Measurements from ENCODE around the gene LOXL3. TPM values are rescaled to one million over a fixed set of nuclear protein-coding genes. Genes with fewer than 3 reads are reported as not detected.

LOXL3 gene
- total and polyA plus RNA-seq, 8 donors, result 0.35 to 7.5 (median 1.6) TPM

DNA sequence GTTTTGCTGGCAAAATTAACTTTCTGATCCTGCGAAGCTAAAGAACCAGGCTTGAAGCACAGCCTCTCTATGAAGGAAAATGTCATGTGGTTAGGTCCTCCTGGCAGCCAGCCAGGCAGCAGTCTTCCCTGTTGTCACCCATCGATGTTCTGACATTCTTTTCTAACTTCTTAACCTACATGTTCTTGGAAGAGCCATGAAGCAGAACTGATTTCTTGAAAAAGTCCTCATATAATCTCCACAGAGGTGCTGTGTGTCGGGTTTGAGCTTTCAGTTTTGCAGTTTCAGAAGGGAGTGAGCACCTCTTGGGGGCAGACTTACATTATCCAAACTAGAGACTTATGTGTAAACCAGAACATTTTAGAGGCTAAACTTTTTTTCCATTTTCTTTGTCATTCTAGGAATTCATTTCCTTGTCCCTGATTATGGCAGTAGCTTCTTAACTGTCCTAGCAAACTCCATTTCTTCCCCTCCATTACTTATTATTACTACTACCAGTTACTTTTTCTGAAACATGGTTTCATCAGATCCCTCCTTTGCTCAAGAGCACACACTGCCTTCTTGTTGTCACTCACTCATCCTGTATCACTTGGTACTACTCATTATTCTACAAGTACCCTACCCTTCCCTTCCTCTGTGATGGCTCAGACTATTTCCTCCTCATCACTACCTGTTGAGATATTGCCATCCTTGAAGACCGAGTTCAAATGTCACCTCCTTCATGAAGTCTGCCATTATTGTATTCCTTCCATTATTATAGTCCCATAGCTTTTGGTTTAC lies 31.9 kb upstream of the LOXL3 start:
- no peaks in the 10 kb centered on the region for H3K36me3 ChIP-seq
- ATAC-seq (no peak), FAIRE-seq (no peak), DNase-seq (no peak)
- no peak overlapping the region for H3K27ac ChIP-seq
- intact Hi-C loops (cut with DNase I), result loop anchor here in 2 of 3 donors (5.0 kb wide), 2 partner anchors 103 to 108 kb away; partner anchors contain the start of genes CCDC142 (in 1 of the 2) and TTC31 (in 1 of the 2)
- no peak overlapping the region for H3K4me3 ChIP-seq
- TF ChIP-seq, protein P1, sequence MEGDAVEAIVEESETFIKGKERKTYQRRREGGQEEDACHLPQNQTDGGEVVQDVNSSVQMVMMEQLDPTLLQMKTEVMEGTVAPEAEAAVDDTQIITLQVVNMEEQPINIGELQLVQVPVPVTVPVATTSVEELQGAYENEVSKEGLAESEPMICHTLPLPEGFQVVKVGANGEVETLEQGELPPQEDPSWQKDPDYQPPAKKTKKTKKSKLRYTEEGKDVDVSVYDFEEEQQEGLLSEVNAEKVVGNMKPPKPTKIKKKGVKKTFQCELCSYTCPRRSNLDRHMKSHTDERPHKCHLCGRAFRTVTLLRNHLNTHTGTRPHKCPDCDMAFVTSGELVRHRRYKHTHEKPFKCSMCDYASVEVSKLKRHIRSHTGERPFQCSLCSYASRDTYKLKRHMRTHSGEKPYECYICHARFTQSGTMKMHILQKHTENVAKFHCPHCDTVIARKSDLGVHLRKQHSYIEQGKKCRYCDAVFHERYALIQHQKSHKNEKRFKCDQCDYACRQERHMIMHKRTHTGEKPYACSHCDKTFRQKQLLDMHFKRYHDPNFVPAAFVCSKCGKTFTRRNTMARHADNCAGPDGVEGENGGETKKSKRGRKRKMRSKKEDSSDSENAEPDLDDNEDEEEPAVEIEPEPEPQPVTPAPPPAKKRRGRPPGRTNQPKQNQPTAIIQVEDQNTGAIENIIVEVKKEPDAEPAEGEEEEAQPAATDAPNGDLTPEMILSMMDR (IDR thresholded peaks at IDR 0.05), result no peak
- no peaks in the 10 kb centered on the region for H3K9me3 ChIP-seq
- no peaks in the 10 kb centered on the region for H3K4me1 ChIP-seq
- WGBS, 2 donors, result 55 to 59% methylated on average over 4 of the region's 4 CpGs
- no peaks in the 10 kb centered on the region for H3K27me3 ChIP-seq

DNA sequence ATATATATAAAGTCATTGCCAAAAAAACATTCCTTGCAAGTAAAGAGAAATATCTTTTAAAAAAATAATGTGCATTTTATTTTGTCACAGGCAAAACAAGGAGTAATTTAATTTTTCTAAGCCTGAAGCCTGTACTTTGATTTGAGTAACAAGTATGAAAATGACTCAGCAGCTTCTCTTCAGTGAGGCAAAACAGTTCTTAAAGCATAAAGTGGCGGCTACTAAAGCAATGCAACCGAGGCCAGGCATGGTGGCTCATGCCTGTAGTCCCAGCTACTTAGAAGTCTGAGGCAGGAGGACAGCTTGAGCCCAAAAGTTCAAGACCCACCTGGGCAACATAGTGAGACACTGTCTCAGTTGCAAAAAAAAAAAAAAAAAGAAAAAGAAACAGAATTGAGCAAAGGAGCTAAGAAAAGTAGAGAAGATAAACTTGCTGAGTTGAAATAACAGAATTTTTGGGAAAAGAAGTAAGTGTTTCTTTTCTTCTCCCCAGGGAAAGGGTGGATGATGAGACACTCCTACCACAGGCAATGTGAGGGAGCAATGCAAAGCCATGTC lies 30.4 kb upstream of the LOXL3 start:
- no peak overlapping the region for H3K4me3 ChIP-seq
- H3K36me3 ChIP-seq, result no peaks in the 10 kb centered on the region
- FAIRE-seq (no peak), ATAC-seq (no peak), DNase-seq (no peak)
- no peaks in the 10 kb centered on the region for H3K9me3 ChIP-seq
- 40 to 60% methylated on average over 2 of the region's 2 CpGs for WGBS, 2 donors
- no peaks in the 10 kb centered on the region for H3K4me1 ChIP-seq
- no peaks in the 10 kb centered on the region for H3K27me3 ChIP-seq
- no peak overlapping the region for H3K27ac ChIP-seq
- intact Hi-C loops (cut with DNase I), result no loop called here
- TF ChIP-seq, protein P1 (IDR thresholded peaks at IDR 0.05), result no peak

DNA sequence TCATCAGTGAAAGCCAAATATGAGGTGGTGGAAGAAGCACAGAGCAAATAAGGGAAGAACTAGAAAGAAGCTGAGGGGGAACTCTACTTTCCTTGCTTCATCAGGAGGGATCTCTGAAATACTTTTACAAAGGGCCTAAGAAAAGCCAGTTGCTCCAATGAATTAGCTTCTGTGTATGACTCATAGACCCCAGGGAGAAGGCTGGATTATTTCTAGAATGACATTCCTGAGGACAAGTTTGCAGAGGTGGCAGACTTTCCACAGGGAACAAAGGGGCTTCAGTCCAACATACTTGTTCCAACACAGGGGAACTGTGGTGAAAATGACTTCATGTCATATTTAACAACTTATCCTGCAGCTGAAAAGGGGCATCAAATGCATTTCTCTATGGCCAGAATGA lies 29.8 kb upstream of the LOXL3 start:
- no peak for DNase-seq
- no peaks in the 10 kb centered on the region for H3K27me3 ChIP-seq
- H3K36me3 ChIP-seq, result no peaks in the 10 kb centered on the region
- H3K27ac ChIP-seq, result no peak overlapping the region
- no peak overlapping the region for H3K4me3 ChIP-seq
- TF ChIP-seq, protein P1 (IDR thresholded peaks at IDR 0.05), result no peak
- no peaks in the 10 kb centered on the region for H3K9me3 ChIP-seq
- no peak for ATAC-seq
- no peaks in the 10 kb centered on the region for H3K4me1 ChIP-seq
- FAIRE-seq, result no peak
- intact Hi-C loops (cut with DNase I), result no loop called here

DNA sequence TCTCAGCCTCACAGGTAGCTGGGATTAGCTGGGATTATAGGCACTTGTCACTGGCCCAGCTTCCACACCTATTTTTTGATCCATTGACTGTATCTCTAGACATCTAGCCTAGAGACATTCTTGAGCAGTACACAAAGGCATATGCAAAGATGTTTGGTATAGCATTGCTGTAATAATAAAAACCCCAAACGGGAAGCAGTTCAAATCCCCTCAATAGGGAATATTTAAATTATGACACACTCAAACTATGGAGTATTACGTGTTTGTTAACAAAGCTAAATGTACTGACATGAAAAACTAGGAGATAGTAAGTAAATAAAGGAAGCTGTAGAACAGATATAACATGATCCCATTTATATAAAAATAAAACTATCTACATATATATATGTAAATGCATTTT lies 28.4 kb upstream of the LOXL3 start:
- FAIRE-seq (no peak), ATAC-seq (no peak), DNase-seq (no peak)
- no peaks in the 10 kb centered on the region for H3K9me3 ChIP-seq
- H3K4me3 ChIP-seq, result no peak overlapping the region
- intact Hi-C loops (cut with DNase I), result no loop called here
- no peak overlapping the region for H3K27ac ChIP-seq
- no peaks in the 10 kb centered on the region for H3K27me3 ChIP-seq
- no peaks in the 10 kb centered on the region for H3K36me3 ChIP-seq
- TF ChIP-seq, protein P1 (IDR thresholded peaks at IDR 0.05), result no peak
- WGBS, 2 donors, result 54 to 72% methylated on average over 2 of the region's 2 CpGs
- H3K4me1 ChIP-seq, result no peaks in the 10 kb centered on the region

DNA sequence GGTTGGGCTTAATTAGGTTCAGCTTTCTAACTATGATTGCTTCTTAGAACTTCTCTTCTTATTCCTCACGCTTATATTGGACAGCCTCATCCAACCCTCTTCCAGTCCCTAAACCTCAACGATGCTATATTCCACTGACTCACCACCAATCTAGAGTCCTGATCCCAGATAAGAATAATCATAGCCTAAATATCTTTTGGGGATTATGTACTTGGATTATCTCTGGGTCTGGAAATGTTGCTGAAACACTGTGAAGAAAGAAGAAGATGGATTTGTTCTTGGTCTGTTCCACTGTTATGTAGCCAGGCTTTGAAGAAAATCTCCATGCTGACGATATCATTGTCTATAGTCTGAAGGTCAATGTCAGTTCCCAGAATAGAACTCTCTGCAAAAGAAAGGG lies 27.7 kb upstream of the LOXL3 start:
- intact Hi-C loops (cut with DNase I), result no loop called here
- no peaks in the 10 kb centered on the region for H3K4me1 ChIP-seq
- H3K4me3 ChIP-seq, result no peak overlapping the region
- H3K9me3 ChIP-seq, result no peaks in the 10 kb centered on the region
- DNase-seq, result no peak
- ATAC-seq, result no peak
- no peak overlapping the region for H3K27ac ChIP-seq
- TF ChIP-seq, protein P1 (IDR thresholded peaks at IDR 0.05), result no peak
- no peaks in the 10 kb centered on the region for H3K36me3 ChIP-seq
- FAIRE-seq, result no peak
- H3K27me3 ChIP-seq, result no peaks in the 10 kb centered on the region
- 66 to 72% methylated on average over 3 of the region's 3 CpGs for WGBS, 2 donors
